Measurements from ENCODE around the gene STRC.
"Not testable (repeated sequence)": the region's sequence is repeated elsewhere in the genome, so short reads cannot be mapped to it uniquely, and the experiment has no call there.

STRC gene

GRCh38 chr15:43618700-43619099 is at the start of gene STRC:
Gene STRC, minus strand, starts transcription at chr15:43618800. Its CDS starts 78 bp downstream, at chr15:43618722.
- not testable (repeated sequence) for DNase-seq

GRCh38 chr15:43666177-43666576 is 47.6 kb upstream of the STRC start:
- not testable (repeated sequence) for DNase-seq

- not testable (repeated sequence) for DNase-seq
Measured at GRCh38 chr15:43663333-43663732, 44.7 kb upstream of the STRC start.

DNA sequence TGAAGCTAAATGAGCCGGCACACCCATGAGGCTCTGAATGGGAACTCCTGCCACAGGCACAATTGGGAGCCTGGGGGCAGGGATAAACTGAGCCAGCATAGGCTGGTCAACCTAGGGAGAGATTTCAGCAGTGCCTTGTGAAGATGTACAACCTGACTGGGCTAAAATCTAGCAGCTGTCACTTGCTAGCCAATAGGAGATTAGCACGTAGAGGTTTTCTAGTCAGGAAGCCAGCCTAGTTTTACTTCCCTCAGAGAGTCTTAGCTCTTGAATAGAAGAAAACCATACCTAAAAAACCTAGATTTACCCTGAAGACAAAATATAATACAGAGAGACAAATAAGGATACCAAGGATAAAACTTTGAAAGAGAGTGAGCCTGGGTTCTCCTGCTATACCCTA is 43.7 kb upstream of the STRC start:
- DNase-seq, result not testable (repeated sequence)

- DNase-seq, result not testable (repeated sequence)
Measured at GRCh38 chr15:43659727-43660126, 41.1 kb upstream of the STRC start.

DNA sequence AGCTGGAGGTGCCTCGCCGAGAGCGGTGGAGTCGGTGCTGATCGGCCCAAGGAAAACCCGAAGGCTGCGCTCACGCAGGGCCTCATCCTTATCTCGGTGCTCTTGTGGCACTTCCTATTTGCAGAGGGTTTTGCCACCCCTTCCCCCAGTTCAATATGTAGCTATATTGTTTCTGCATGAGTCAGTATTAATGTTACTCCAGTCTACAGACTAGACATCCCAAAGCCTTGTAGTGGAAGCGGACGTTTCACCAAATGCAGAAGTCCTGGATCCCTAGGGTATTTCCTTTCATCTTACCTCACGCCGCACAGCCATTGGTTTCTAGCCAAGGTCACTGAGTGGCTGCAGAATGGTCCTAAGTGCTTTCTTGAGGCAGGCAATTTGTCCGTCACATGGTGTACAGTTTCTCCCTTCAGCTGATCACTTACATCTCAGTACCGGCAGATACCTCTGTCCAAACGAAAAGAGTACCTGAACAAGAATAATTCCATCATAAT is 30.9 kb upstream of the STRC start:
- DNase-seq, result not testable (repeated sequence)

DNA sequence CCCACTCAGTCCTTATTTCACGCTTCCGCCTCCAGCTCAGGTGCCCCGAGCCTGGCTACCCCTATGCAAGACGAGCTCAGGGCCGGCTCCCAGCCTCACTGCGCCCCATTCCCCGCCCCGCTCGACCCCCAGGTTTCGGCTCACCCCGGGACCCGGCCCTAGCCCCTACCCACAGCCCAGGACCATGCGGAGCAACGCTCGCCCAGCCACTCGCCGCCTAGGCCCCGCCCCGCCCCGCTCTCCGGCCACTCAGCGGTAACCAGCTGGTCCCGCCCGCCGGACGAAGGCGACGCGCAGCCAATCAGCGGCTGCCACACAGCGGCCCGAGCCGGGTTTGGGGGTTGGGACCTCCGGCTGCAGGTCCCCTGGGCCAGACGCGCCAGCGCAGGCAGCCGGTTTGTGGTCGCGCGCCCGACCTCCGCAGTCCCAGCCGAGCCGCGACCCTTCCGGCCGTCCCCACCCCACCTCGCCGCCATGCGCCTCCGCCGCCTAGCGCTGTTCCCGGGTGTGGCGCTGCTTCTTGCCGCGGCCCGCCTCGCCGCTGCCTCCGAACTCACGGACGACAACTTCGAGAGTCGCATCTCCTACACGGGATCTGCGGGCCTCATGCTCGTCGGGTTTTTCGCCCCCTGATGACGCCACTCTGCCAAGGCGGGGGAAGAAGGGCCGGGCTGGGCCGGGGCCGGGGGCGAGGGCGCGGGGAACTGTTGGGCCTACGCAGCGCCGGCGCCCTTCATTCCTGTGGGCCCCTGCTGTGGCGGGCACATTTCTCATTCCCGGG is 30.2 kb upstream of the STRC start, which contains the start of gene CATSPER2:
Gene CATSPER2, minus strand, starts transcription at position 196 of the 781 bp plus-strand sequence. CDS start 783 bp downstream, outside the sequence.
- no peak for DNase-seq

- not testable (repeated sequence) for DNase-seq
Measured at GRCh38 chr15:43638464-43639204, 20.0 kb upstream of the STRC start.

- not testable (repeated sequence) for DNase-seq
Measured at GRCh38 chr15:43626937-43627336, 8.3 kb upstream of the STRC start.

DNA sequence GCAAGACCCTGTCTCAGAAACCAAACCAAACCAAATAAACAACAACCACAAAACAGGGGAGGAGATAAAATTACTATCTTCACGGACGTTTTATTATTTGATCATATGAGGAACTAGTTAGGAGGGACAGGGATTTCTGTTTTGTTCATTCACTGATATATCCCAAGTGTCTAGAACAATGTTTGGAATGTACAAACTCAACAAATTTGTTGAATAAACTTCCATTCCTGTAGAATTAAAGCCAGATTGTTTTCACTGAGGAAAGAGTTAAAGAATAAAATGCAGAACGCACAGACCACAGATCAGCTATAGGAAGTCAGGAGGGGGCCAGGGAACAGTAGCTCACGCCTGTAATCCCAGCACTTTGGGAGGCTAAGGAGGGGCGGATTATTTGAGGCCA is 6.5 kb upstream of the STRC start:
- DNase-seq, result no peak

DNA sequence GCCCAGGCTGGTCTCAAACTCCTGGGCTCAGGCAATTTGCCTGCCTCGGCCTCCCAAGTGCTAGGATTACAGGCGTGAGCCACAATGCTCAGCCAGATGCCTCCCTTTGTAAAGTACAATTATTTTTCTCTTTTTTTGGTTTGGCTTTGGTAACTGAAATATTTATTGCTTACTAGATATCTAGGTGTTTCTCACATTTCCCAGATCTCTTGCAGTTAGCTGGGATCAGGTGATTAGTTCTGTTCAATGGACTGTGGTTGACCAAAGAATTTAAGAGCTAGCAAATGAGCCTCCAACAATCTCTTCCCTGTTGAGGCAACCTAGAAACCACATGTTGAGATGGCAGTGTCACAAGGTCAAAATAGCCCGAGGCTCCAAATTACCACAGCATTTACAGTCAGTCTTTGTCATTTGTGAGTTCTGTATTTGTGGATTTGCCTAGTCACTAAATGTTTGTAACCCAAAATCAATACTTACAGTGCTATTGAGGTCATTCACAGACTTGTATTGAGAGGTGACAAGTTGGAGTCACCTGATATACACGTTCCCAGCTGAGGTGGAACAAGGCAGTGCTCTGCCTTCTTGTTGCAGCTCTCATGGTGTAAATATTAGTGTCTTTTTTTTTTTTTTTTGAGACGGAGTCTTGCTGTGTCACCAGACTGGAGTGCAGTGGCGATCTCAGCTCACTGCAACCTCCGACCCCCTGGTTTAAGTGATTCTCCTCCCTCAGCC is 3.6 kb upstream of the STRC start:
- not testable (repeated sequence) for DNase-seq

DNA sequence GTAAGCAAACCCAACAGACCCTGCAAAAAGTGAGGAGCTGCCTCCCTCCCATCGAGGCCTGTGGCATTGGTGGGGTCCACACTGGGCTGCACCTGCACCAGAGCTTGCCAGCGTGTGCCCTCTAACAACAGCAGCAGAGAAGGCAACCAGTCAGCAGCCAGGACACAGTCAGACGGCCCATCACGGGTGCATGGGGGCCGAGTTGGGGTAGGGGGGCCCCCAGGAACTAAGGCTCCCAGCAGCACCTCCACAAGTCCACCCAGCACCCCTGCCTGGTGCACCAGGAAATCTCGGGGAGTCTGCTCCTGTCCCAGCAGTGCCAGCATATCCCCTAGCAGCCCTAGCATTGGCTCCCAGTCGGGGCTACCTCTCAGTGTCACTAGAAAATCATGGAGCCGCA is 850 bp downstream of the STRC start:
- not testable (repeated sequence) for DNase-seq

DNA sequence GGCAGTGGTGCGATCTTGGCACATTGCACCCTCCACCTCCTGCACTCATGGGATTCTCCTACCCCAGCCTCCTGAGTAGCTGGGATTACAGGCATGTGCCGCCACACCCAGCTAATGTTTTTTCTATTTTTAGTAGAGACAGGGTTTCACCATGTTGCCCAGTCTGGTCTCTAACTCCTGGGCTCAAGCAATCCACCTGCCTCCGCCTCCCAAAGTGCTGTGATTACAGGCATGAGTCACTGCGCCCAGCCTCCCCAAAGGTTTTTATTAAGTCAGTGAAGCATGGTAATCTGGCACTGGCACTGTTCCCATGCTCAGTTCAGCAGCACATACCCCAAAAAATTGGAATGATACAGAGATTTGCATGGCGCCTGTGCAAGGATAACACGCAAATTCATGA is 16.4 kb downstream of the STRC start:
- not testable (repeated sequence) for DNase-seq

DNA sequence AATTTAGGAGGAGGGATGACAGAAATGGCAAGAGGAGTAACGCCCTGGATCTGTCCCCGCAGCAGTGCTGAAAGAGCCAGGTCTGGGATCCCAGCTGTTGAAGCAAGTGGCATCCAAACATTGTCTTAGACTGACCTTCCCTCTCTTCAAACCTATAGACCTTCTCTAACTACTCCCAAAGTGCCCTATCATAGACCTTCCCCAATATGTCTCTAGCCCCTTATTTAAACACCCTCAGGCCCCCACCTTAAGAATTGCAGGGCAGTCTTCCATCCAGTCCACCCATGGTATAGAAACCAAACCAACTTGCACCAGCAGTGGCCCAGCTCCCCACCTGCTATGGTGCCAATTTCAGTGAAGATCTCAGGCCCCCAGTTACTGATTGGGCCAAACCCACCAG is 18.4 kb downstream of the STRC start:
- DNase-seq, result not testable (repeated sequence)

GRCh38 chr15:43599131-43599530 is 19.5 kb downstream of the STRC start:
- DNase-seq, result not testable (repeated sequence)

DNA sequence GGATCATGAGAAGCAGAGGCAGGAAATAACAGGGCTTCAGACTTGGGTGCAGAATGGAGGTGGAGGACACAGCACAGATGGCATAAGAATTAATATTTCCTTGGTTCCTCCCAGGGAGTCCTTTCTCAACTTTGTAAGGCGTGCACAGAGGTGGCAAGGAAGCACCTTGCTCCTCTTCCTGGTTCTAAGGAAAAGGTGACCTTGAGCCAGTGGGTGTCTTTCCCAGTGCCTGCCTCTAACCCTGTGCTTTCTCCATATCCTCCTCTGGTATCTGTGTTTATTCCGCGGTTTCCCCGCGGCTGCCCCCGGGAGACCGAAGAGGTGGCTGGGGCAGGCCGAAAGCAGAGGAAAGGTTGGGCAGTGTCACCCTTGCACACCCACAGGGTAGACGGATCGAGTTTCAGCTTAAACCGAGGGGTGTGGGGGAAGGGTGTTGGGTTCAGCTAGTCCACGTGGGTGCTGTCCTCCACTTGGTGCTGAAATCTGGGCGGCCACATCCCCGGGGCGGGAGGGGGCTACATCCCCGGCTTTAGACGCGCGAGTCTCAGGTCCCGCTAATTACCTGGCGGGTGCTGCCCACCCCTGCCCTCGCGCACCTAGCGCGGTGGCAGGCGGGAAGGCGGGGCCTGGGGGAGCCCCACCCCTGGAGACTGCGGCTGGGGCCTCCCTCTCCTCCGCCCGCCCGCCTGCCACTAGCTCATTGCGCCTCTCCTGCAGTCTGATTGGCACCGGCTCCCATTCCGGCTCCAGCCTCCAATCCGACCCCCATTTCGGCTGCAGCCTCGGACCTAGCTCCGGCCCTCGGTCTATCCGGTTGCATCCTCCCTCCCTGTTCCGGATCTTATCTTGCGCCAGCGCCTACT is 25.0 kb downstream of the STRC start, which contains the start of gene CKMT1B:
Gene CKMT1B, plus strand, starts transcription at position 700 of the 863 bp plus-strand sequence. CDS start 192 bp downstream, outside the sequence.
- DNase-seq, result not testable (repeated sequence)

DNA sequence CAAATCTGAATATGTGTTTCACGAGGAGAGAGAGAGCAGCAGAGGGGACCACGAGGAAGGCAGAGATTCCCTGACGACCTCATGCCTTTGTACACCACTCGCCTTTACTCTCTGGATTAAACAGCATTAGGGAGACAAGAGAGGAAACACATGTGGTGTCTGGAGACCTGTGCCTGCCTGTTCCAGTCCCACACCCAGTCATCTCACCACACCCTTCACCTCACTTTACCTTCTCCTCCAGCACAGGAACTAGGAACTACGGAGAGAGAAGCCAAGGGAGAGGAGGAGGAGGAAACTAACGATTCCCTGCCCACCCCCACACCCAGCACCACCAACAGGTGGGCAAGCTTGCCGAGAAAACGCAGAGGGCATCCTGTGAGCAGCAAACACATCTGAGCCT is 25.8 kb downstream of the STRC start:
- not testable (repeated sequence) for DNase-seq

DNA sequence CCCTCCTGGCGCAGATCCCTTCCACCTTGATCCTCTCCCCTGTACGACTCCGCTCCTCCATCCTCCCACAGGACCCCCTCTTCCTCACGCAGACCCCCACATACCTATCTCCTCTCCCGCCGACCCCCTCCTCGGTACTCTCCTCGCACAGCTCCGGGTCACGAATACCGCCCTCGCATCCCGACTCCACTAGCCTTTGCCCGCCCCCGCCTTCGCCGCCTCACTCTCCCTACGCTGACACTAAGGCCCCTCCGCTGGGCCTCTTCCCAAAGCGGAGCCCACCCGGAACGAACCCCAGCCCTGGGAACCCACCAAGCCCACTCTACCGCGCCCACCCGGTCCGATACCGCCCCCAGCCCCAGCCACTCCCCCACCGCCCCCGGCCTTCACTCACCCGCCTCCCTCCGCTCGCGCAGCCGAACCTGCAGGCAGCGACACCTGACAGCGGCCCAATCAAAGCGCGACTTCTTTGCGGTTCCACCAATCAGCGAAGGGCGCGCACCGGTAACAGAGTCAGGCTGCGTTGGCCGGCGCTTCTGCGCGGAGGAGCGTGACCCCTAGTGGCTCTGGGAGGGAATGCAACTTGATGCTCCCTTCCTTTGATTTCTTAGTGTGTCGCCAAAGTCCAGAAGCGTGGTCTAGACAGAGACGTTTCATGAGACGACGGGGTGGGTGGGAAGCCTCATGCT is 28.7 kb downstream of the STRC start, which contains the start of gene PPIP5K1:
Gene PPIP5K1, minus strand, starts transcription at position 431 of the 689 bp plus-strand sequence. CDS start 5,704 bp downstream, outside the sequence.
- DNase-seq, result not testable (repeated sequence)

DNA sequence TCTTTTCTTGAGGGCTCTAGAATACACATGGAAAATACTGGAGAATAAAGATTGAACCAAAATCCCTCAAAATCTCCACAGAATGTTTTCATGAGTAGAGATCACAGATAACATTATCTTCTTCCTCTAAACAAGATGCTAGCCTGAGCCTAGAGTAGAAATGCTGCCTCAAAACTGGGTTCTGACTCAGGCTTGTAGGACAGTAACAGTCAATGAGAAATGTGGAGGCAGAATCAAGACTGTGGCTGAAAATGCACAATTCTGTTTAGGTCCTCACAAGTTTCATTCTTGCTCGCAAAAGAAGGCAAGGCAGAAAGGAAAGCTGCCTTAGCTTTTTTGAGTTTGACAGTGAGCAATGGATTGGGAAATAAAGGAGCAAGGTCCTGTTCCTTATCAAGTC is 44.0 kb downstream of the STRC start:
- DNase-seq, result not testable (repeated sequence)

DNA sequence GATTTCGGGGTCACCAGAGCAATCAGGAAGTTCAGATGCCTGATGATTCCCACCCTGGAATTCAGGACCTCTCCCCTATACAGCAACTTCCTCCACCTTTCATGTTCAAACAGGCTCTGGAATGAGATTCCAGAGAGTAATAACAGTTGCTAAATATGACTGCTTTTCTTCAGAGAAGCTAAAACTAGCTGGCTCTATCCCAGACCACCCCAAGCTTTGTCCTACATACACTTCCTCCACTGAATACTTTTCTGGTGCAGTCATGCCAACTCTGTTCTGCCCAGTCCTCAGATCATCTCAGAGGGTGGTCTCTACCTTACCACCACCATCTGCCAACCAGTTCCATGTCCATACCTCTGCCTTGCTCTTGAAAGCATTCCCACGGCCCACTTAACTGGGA is 52.0 kb downstream of the STRC start:
- not testable (repeated sequence) for DNase-seq

GRCh38 chr15:43563793-43564192 is 54.8 kb downstream of the STRC start:
- DNase-seq, result not testable (repeated sequence)

Measured in NCI-H774 (cell line).